ENCODE results near the gene DNAH8.

The DNAH8 gene

GRCh38 chr6:39060467-39061160, 345.5 kb downstream of the DNAH8 start:
- H3K4me2 ChIP-seq (ENCODE audit: low read length): no peak overlapping the region
- H3K4me3 ChIP-seq (ENCODE audit: low read length): no peak overlapping the region
- no peaks in the 10 kb centered on the region for H3K9me3 ChIP-seq (ENCODE audit: insufficient read depth, low read length)
- no peak overlapping the region for H3K9ac ChIP-seq (ENCODE audit: low read length)
- H2AFZ ChIP-seq (ENCODE audit: low read depth, low read length): no peak overlapping the region
- no peak overlapping the region for H3K27ac ChIP-seq (ENCODE audit: low read length)
- no peaks in the 10 kb centered on the region for H3K4me1 ChIP-seq (ENCODE audit: low read length)
- H4K20me1 ChIP-seq (ENCODE audit: insufficient read depth, low read length): no peaks in the 10 kb centered on the region
- H3K79me2 ChIP-seq (ENCODE audit: low read length): no peaks in the 10 kb centered on the region
- peaks cover 25% of the 10 kb centered on the region for H3K27me3 ChIP-seq (ENCODE audit: low read depth, low read length)
- H3K36me3 ChIP-seq (replicated peaks; ENCODE audit: low read depth, low read length): no peaks in the 10 kb centered on the region
- TF ChIP-seq EZH2phosphoT487 (IDR thresholded peaks at IDR 0.05; ENCODE audit: low read depth) (no peak), CTCF (IDR thresholded peaks at IDR 0.05; ENCODE audit: low read depth, low read length) (no peak)

- no peaks in the 10 kb centered on the region for H3K9me3 ChIP-seq (ENCODE audit: insufficient read depth, low read length)
- H3K4me1 ChIP-seq (ENCODE audit: low read length): no peaks in the 10 kb centered on the region
- no peak overlapping the region for H2AFZ ChIP-seq (ENCODE audit: low read depth, low read length)
- TF ChIP-seq EZH2phosphoT487 (IDR thresholded peaks at IDR 0.05; ENCODE audit: low read depth) (no peak), CTCF (IDR thresholded peaks at IDR 0.05; ENCODE audit: low read depth, low read length) (no peak)
- no peak overlapping the region for H3K27ac ChIP-seq (ENCODE audit: low read length)
- no peak overlapping the region for H3K9ac ChIP-seq (ENCODE audit: low read length)
- no peak overlapping the region for H3K4me3 ChIP-seq (ENCODE audit: low read length)
- H3K79me2 ChIP-seq (ENCODE audit: low read length): no peaks in the 10 kb centered on the region
- H3K36me3 ChIP-seq (replicated peaks; ENCODE audit: low read depth, low read length): no peaks in the 10 kb centered on the region
- H4K20me1 ChIP-seq (ENCODE audit: insufficient read depth, low read length): no peaks in the 10 kb centered on the region
- no peak overlapping the region for H3K4me2 ChIP-seq (ENCODE audit: low read length)
- H3K27me3 ChIP-seq (ENCODE audit: low read depth, low read length): peaks cover 30% of the 10 kb centered on the region
Observed at GRCh38 chr6:39061182-39061581, 346.1 kb downstream of the DNAH8 start.

- Histone ChIP-seq H3K9me3 (ENCODE audit: insufficient read depth, low read length) (no peaks in the 10 kb centered on the region), H3K9ac (ENCODE audit: low read length) (no peak overlapping the region), H3K27me3 (ENCODE audit: low read depth, low read length) (peaks cover 34% of the 10 kb centered on the region), H3K27ac (ENCODE audit: low read length) (no peak overlapping the region), H2AFZ (ENCODE audit: low read depth, low read length) (no peak overlapping the region), H3K4me3 (ENCODE audit: low read length) (no peak overlapping the region), H3K79me2 (ENCODE audit: low read length) (no peaks in the 10 kb centered on the region), H3K4me1 (ENCODE audit: low read length) (no peaks in the 10 kb centered on the region), H3K4me2 (ENCODE audit: low read length) (no peak overlapping the region), H3K36me3 (replicated peaks; ENCODE audit: low read depth, low read length) (no peaks in the 10 kb centered on the region), H4K20me1 (ENCODE audit: insufficient read depth, low read length) (no peaks in the 10 kb centered on the region)
- no peak for TF ChIP-seq CTCF (IDR thresholded peaks at IDR 0.05; ENCODE audit: low read depth, low read length)
- TF ChIP-seq EZH2phosphoT487 (IDR thresholded peaks at IDR 0.05; ENCODE audit: low read depth): no peak
Observed at GRCh38 chr6:39061588-39061987, 346.5 kb downstream of the DNAH8 start.

GRCh38 chr6:39062014-39062740, 347.1 kb downstream of the DNAH8 start:
- Histone ChIP-seq H3K9ac (ENCODE audit: low read length) (no peak overlapping the region), H4K20me1 (ENCODE audit: insufficient read depth, low read length) (no peaks in the 10 kb centered on the region), H3K4me3 (ENCODE audit: low read length) (no peak overlapping the region), H3K4me1 (ENCODE audit: low read length) (no peaks in the 10 kb centered on the region), H3K36me3 (replicated peaks; ENCODE audit: low read depth, low read length) (no peaks in the 10 kb centered on the region), H3K79me2 (ENCODE audit: low read length) (no peaks in the 10 kb centered on the region), H3K9me3 (ENCODE audit: insufficient read depth, low read length) (no peaks in the 10 kb centered on the region), H3K4me2 (ENCODE audit: low read length) (no peak overlapping the region), H3K27me3 (ENCODE audit: low read depth, low read length) (peaks cover 36% of the 10 kb centered on the region), H3K27ac (ENCODE audit: low read length) (no peak overlapping the region), H2AFZ (ENCODE audit: low read depth, low read length) (no peak overlapping the region)
- no peak for TF ChIP-seq CTCF (IDR thresholded peaks at IDR 0.05; ENCODE audit: low read depth, low read length)
- no peak for TF ChIP-seq EZH2phosphoT487 (IDR thresholded peaks at IDR 0.05; ENCODE audit: low read depth)

Measured in OCI-LY3 (cell line).